Activated CD4-positive, alpha-beta T cell treated with anti-CD3 and anti-CD28 coated beads, Interleukin-2, amount 50 U/mL, for 1 hour (primary cell): ENCODE data around the gene FCGR3A.
"Not testable (repeated sequence)": the region's sequence is repeated elsewhere in the genome, so short reads cannot be mapped to it uniquely, and the experiment has no call there.

Source experiments
- DNase-seq: peaks from one replicate; pipeline ENCODE4 v3.0.0-alpha.2; 2020

The FCGR3A gene

GRCh38 chr1:161529463-161530104 is 20.0 kb downstream of the FCGR3A start:
- not testable (repeated sequence) for DNase-seq

- not testable (repeated sequence) for DNase-seq
Measured at GRCh38 chr1:161528550-161528949, 21.1 kb downstream of the FCGR3A start.

GRCh38 chr1:161525918-161526317 is 23.7 kb downstream of the FCGR3A start:
- DNase-seq = not testable (repeated sequence)

GRCh38 chr1:161525321-161525720 is 24.3 kb downstream of the FCGR3A start:
- not testable (repeated sequence) for DNase-seq

GRCh38 chr1:161524742-161525291 is 24.8 kb downstream of the FCGR3A start:
- not testable (repeated sequence) for DNase-seq

GRCh38 chr1:161523817-161524741 is 25.5 kb downstream of the FCGR3A start, which contains the start of gene HSPA6:
Gene HSPA6 (plus strand): TSS chr1:161524540. CDS start chr1:161524659, 119 bp downstream.
- DNase-seq = peak; percentile 64

- not testable (repeated sequence) for DNase-seq
Measured at GRCh38 chr1:161523041-161523816, 26.4 kb downstream of the FCGR3A start.

GRCh38 chr1:161513953-161514352 is 35.7 kb downstream of the FCGR3A start:
- DNase-seq = not testable (repeated sequence)

GRCh38 chr1:161513448-161513780 is 36.2 kb downstream of the FCGR3A start:
- not testable (repeated sequence) for DNase-seq

GRCh38 chr1:161512636-161513447 is 36.8 kb downstream of the FCGR3A start:
- DNase-seq = not testable (repeated sequence)

GRCh38 chr1:161511756-161512060 is 37.9 kb downstream of the FCGR3A start:
- DNase-seq = no peak

GRCh38 chr1:161511018-161511755 is 38.4 kb downstream of the FCGR3A start:
- DNase-seq = no peak

- DNase-seq = no peak
Measured at GRCh38 chr1:161510477-161510876, 39.1 kb downstream of the FCGR3A start.

- no peak for DNase-seq
Measured at GRCh38 chr1:161506336-161507223, 43.0 kb downstream of the FCGR3A start.

GRCh38 chr1:161505686-161506085 is 43.9 kb downstream of the FCGR3A start:
- DNase-seq = no peak

- DNase-seq = no peak
Measured at GRCh38 chr1:161503394-161503748, 46.2 kb downstream of the FCGR3A start.

- DNase-seq = no peak
Measured at GRCh38 chr1:161502641-161503393, 46.8 kb downstream of the FCGR3A start.

- DNase-seq = no peak
Measured at GRCh38 chr1:161502181-161502580, 47.4 kb downstream of the FCGR3A start.

GRCh38 chr1:161501234-161501633 is 48.4 kb downstream of the FCGR3A start:
- DNase-seq = no peak
